Measurements from ENCODE around the gene MTARC1. TPM values are rescaled to one million over a fixed set of nuclear protein-coding genes. Genes with fewer than 3 reads are reported as not detected.

The MTARC1 gene
- total RNA-seq, 1 donor from 2014 or later: 18.0 TPM

GRCh38 chr1:220797044-220797443 is 10.3 kb downstream of the MTARC1 start:
- Mint-ChIP-seq H3K9me3 (no peaks in the 10 kb centered on the region), H3K27me3 (no peaks in the 10 kb centered on the region), H3K36me3 (peaks cover 6% of the 10 kb centered on the region), H3K4me3 (no peak overlapping the region), H3K4me1 (ENCODE audit: unreplicated experiment) (no peaks in the 10 kb centered on the region), H3K27ac (no peak overlapping the region)
- TF ChIP-seq CTCF (conservative IDR thresholded peaks at IDR 0.05): no peak
- no peak for DNase-seq (ENCODE audit: extremely low spot score, unreplicated experiment)

GRCh38 chr1:220797553-220797952 is 10.8 kb downstream of the MTARC1 start:
- TF ChIP-seq CTCF (conservative IDR thresholded peaks at IDR 0.05): no peak
- Mint-ChIP-seq H3K4me3 (no peak overlapping the region), H3K9me3 (no peaks in the 10 kb centered on the region), H3K4me1 (ENCODE audit: unreplicated experiment) (peaks cover under 1% of the 10 kb centered on the region), H3K27ac (no peak overlapping the region), H3K27me3 (no peaks in the 10 kb centered on the region), H3K36me3 (peaks cover 7% of the 10 kb centered on the region)
- no peak for DNase-seq (ENCODE audit: extremely low spot score, unreplicated experiment)

GRCh38 chr1:220798338-220798737 is 11.6 kb downstream of the MTARC1 start:
- H3K27me3 Mint-ChIP-seq: no peaks in the 10 kb centered on the region
- peaks cover 11% of the 10 kb centered on the region for H3K36me3 Mint-ChIP-seq
- H3K4me3 Mint-ChIP-seq: no peak overlapping the region
- no peaks in the 10 kb centered on the region for H3K9me3 Mint-ChIP-seq
- no peak for TF ChIP-seq CTCF (conservative IDR thresholded peaks at IDR 0.05)
- H3K4me1 Mint-ChIP-seq (ENCODE audit: unreplicated experiment): peaks cover 6% of the 10 kb centered on the region
- DNase-seq (ENCODE audit: extremely low spot score, unreplicated experiment): no peak
- H3K27ac Mint-ChIP-seq: no peak overlapping the region

GRCh38 chr1:220800262-220800661 is 13.5 kb downstream of the MTARC1 start:
- Mint-ChIP-seq H3K9me3 (no peaks in the 10 kb centered on the region), H3K4me3 (no peak overlapping the region), H3K36me3 (peaks cover 11% of the 10 kb centered on the region), H3K4me1 (ENCODE audit: unreplicated experiment) (peaks cover 14% of the 10 kb centered on the region), H3K27me3 (no peaks in the 10 kb centered on the region), H3K27ac (no peak overlapping the region)
- no peak for TF ChIP-seq CTCF (conservative IDR thresholded peaks at IDR 0.05)
- DNase-seq (ENCODE audit: extremely low spot score, unreplicated experiment): no peak

GRCh38 chr1:220803401-220804201 is 16.9 kb downstream of the MTARC1 start:
- peak; percentile 90 for TF ChIP-seq CTCF (conservative IDR thresholded peaks at IDR 0.05)

More at GRCh38 chr1:220803401-220804201, 16.9 kb downstream of the MTARC1 start:
- Mint-ChIP-seq H3K36me3 (peaks cover 5% of the 10 kb centered on the region), H3K4me1 (ENCODE audit: unreplicated experiment) (peaks cover 21% of the 10 kb centered on the region), H3K9me3 (no peaks in the 10 kb centered on the region), H3K27ac (peak overlapping the region; percentile 11), H3K4me3 (no peak overlapping the region), H3K27me3 (no peaks in the 10 kb centered on the region)
- DNase-seq (ENCODE audit: extremely low spot score, unreplicated experiment): no peak
